WI38 (cell line): ENCODE measurements around the gene XPR1.

Experiments used
- H3K4me3 ChIP-seq: 2 replicates; pipeline ENCODE4 v1.5.1; 2011; ENCODE audit warnings: low read depth, mild to moderate bottlenecking, control low read depth, low read length
- CTCF ChIP-seq: IDR thresholded peaks from 2 replicates; pipeline ENCODE4 v1.5.1; 2012; ENCODE audit warnings: low read depth, mild to moderate bottlenecking, control low read depth, low read length

XPR1 gene

GRCh38 chr1:180594723-180595122 lies 37.1 kb upstream of the XPR1 start:
- no peak for TF ChIP-seq CTCF
- H3K4me3 ChIP-seq = no peak overlapping the region

GRCh38 chr1:180595966-180596365 lies 35.9 kb upstream of the XPR1 start:
- no peak overlapping the region for H3K4me3 ChIP-seq

GRCh38 chr1:180597520-180597919 lies 34.3 kb upstream of the XPR1 start:
- no peak for TF ChIP-seq CTCF
- H3K4me3 ChIP-seq = no peak overlapping the region

More at GRCh38 chr1:180595966-180596365, 35.9 kb upstream of the XPR1 start:
- TF ChIP-seq CTCF = no peak

GRCh38 chr1:180598333-180598974 lies 33.4 kb upstream of the XPR1 start:
- TF ChIP-seq CTCF = no peak
- H3K4me3 ChIP-seq = no peak overlapping the region

- TF ChIP-seq CTCF = no peak
- H3K4me3 ChIP-seq = no peak overlapping the region
Observed at GRCh38 chr1:180600343-180600742, 31.5 kb upstream of the XPR1 start.

- no peak for TF ChIP-seq CTCF
- no peak overlapping the region for H3K4me3 ChIP-seq
Observed at GRCh38 chr1:180601512-180601911, 30.3 kb upstream of the XPR1 start.

GRCh38 chr1:180603223-180603849 lies 28.5 kb upstream of the XPR1 start:
- TF ChIP-seq CTCF = no peak
- H3K4me3 ChIP-seq = no peak overlapping the region
